Astrocyte of the hippocampus (primary cell): Measurements from ENCODE around the gene DLD.

Source experiments
- DNase-seq: peaks from one replicate; pipeline ENCODE4 v3.0.0; 2011; ENCODE audit warnings: low read depth, low spot score

DLD gene

GRCh38 chr7:107968449-107968848 lies 77.5 kb downstream of the DLD start:
- no peak for DNase-seq

DNA sequence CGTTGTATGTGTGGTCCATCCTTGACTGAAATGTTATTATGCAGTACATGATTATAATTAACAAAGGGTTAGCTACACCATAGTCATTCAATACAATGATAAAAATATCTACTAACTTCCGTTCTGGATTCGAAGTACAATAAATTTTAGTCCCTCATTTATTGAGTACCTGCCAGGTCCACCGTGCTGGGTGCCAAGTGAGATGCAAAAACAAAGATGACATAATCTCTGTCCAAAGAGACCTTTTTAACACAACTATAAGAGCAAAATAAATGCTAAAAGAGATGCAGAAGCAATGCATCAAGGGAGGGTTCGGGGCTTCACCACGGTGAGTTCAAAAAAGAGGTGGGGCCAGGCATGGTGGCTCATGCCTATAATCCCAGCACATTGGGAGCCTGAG lies 78.9 kb downstream of the DLD start:
- no peak for DNase-seq
